ENCODE measurements around the gene C2orf42.

C2orf42 gene

GRCh38 chr2:70212298-70212932 lies 21.6 kb upstream of the C2orf42 start:
- no peak for TF ChIP-seq CTCF (IDR thresholded peaks at IDR 0.05; ENCODE audit: borderline replicate concordance, control extremely low read depth, extremely low read depth, insufficient read depth, missing control alignments)
- DNase-seq (ENCODE audit: low spot score), result no peak
- in situ Hi-C loops (cut with MboI; ENCODE audit: low sequenced_read_pairs, unreplicated experiment), result no loop called here

GRCh38 chr2:70211595-70211994 lies 20.8 kb upstream of the C2orf42 start:
- no peak for TF ChIP-seq CTCF (IDR thresholded peaks at IDR 0.05; ENCODE audit: borderline replicate concordance, control extremely low read depth, extremely low read depth, insufficient read depth, missing control alignments)
- in situ Hi-C loops (cut with MboI; ENCODE audit: low sequenced_read_pairs, unreplicated experiment), result no loop called here
- DNase-seq (ENCODE audit: low spot score), result no peak

GRCh38 chr2:70204452-70204851 lies 13.6 kb upstream of the C2orf42 start:
- in situ Hi-C loops (cut with MboI; ENCODE audit: low sequenced_read_pairs, unreplicated experiment), result no loop called here
- DNase-seq (ENCODE audit: low spot score), result no peak
- no peak for TF ChIP-seq CTCF (IDR thresholded peaks at IDR 0.05; ENCODE audit: borderline replicate concordance, control extremely low read depth, extremely low read depth, insufficient read depth, missing control alignments)

GRCh38 chr2:70203086-70203485 lies 12.3 kb upstream of the C2orf42 start:
- no peak for DNase-seq (ENCODE audit: low spot score)
- in situ Hi-C loops (cut with MboI; ENCODE audit: low sequenced_read_pairs, unreplicated experiment), result no loop called here
- TF ChIP-seq CTCF (IDR thresholded peaks at IDR 0.05; ENCODE audit: borderline replicate concordance, control extremely low read depth, extremely low read depth, insufficient read depth, missing control alignments), result no peak

- in situ Hi-C loops (cut with MboI; ENCODE audit: low sequenced_read_pairs, unreplicated experiment), result no loop called here
- TF ChIP-seq CTCF (IDR thresholded peaks at IDR 0.05; ENCODE audit: borderline replicate concordance, control extremely low read depth, extremely low read depth, insufficient read depth, missing control alignments), result no peak
- DNase-seq (ENCODE audit: low spot score), result no peak
Measured at GRCh38 chr2:70202236-70202806, 11.5 kb upstream of the C2orf42 start.

- in situ Hi-C loops (cut with MboI; ENCODE audit: low sequenced_read_pairs, unreplicated experiment), result no loop called here
- DNase-seq (ENCODE audit: low spot score), result no peak
- no peak for TF ChIP-seq CTCF (IDR thresholded peaks at IDR 0.05; ENCODE audit: borderline replicate concordance, control extremely low read depth, extremely low read depth, insufficient read depth, missing control alignments)
Measured at GRCh38 chr2:70201831-70202230, 11.0 kb upstream of the C2orf42 start.

Data from GM13976 (cell line).